Gastrocnemius medialis (tissue), 4 donors: ENCODE measurements around the gene PPP2R2B.

Experiments used
- CTCF ChIP-seq, 5 experiments: fragments of 450-650 bp in 3 of 5; fragments of 200-600 bp in 2 of 5; sonication (generic) in 2 of 5; IDR thresholded peaks in 4 of 5; conservative IDR thresholded peaks in 1 of 5; 1 replicate in 4 of 5; 2 replicates in 1 of 5; pipeline ENCODE4 v1.5.1; 2016 to 2019; ENCODE audit warnings: antibody characterized with exemption in 5 of 5, mild to moderate bottlenecking in 3 of 5, moderate library complexity in 3 of 5
- POLR2A ChIP-seq, 2 donors: fragments of 450-650 bp; IDR thresholded peaks; one replicate each; pipeline ENCODE4 v1.6.1; 2017; ENCODE audit warnings: antibody characterized with exemption in 2 of 2, mild to moderate bottlenecking in 2 of 2, moderate library complexity in 2 of 2

DNA sequence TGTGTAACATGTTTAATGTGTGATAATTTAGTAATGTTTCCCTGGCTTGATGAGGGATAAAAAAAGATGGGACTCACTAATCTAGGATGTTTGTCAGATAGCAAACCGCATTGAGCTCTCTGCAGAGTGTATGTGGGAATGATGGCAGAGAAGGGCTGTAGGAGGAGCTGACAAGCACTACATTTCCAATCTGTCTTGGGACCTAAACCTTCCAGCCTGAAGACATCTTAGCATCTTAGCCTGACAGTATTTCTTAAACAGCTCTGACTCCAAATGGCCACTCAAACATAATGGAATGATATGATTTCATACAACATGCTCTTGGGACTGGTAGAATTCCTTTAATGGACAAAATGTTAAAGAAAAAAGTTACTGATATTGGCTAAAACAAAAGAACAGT is 116.7 kb downstream of the PPP2R2B start:
- TF ChIP-seq CTCF (IDR thresholded peaks at IDR 0.05 in 4 of 5, conservative IDR thresholded peaks at IDR 0.05 in 1 of 5), result no peak
- no peak for TF ChIP-seq POLR2A (IDR thresholded peaks at IDR 0.05)
